Gastroesophageal sphincter (tissue), 3 donors: ENCODE measurements around the gene GCN1.

Experiments
- EP300 ChIP-seq: sonication (generic); formaldehyde crosslinking; IDR thresholded peaks from one replicate; pipeline ENCODE4 v1.6.1; 2017; ENCODE audit warnings: antibody characterized with exemption, mild to moderate bottlenecking
- POLR2A ChIP-seq, 2 donors: fragments of 450-650 bp; IDR thresholded peaks; one replicate each; pipeline ENCODE4 v1.6.1; 2017; ENCODE audit warnings: antibody characterized with exemption in 2 of 2, mild to moderate bottlenecking in 2 of 2, moderate library complexity in 1 of 2
- POLR2AphosphoS5 ChIP-seq: sonication (generic); formaldehyde crosslinking; IDR thresholded peaks from one replicate; pipeline ENCODE4 v1.6.1; 2017; ENCODE audit warnings: antibody characterized with exemption
- TF ChIP-seq, protein P1 (sequence below), 4 experiments: fragments of 200-600 bp in 2 of 4; fragments of 450-650 bp in 2 of 4; sonication (generic) in 1 of 4; IDR thresholded peaks; one replicate each; pipeline ENCODE4 v1.5.1; 2017 to 2019; ENCODE audit warnings: antibody characterized with exemption in 4 of 4, mild to moderate bottlenecking in 2 of 4, moderate library complexity in 2 of 4

GRCh38 chr12:120132054-120132836 lies 62.3 kb downstream of the GCN1 start:
- TF ChIP-seq, protein P1, sequence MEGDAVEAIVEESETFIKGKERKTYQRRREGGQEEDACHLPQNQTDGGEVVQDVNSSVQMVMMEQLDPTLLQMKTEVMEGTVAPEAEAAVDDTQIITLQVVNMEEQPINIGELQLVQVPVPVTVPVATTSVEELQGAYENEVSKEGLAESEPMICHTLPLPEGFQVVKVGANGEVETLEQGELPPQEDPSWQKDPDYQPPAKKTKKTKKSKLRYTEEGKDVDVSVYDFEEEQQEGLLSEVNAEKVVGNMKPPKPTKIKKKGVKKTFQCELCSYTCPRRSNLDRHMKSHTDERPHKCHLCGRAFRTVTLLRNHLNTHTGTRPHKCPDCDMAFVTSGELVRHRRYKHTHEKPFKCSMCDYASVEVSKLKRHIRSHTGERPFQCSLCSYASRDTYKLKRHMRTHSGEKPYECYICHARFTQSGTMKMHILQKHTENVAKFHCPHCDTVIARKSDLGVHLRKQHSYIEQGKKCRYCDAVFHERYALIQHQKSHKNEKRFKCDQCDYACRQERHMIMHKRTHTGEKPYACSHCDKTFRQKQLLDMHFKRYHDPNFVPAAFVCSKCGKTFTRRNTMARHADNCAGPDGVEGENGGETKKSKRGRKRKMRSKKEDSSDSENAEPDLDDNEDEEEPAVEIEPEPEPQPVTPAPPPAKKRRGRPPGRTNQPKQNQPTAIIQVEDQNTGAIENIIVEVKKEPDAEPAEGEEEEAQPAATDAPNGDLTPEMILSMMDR (IDR thresholded peaks at IDR 0.05), result no peak
- TF ChIP-seq EP300, result no peak
- TF ChIP-seq POLR2AphosphoS5, result no peak
- TF ChIP-seq POLR2A (IDR thresholded peaks at IDR 0.05), result no peak
